ENCODE data around the gene KIF1B.
A peak's percentile ranks its signal among the peaks of the same experiment; 100 is the strongest.

KIF1B gene

DNA sequence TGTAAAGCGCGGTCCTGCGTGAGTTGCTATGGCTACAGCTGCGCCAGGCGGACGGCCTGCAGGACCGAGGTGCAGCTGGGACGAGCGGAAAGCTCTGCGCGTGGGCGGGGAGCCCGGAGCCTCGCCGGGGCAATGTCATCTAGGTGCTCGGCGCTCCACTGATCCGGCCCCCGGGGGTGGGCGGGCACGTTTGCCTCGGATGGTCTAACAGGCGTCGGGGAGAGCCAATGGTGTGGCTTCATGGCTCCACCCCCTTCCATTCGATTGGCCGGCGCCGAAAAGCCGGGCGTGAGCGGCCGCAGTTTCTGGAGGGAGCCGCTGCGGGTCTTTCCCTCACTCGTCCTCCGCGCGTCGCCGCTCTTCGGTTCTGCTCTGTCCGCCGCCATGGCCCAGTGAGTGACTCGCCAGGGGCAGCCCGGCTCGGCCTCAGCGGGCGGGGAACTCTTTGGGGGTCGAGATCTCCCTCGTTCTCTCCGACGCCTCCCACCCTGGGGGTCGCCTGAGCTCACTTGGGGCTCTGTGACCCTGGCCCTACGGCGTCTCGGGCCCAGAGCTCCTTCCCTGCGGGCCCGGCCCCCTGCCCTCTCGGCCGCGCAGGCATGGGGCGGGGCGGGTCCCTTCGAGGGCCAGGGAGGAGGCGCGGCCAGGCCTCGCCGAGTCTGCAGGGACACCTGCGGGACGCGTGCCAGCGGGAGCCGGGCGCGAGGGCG is 188.5 kb downstream of the KIF1B start, which contains the start of gene PGD:
TSS of gene PGD (plus strand) at position 331 of the 710 bp plus-strand sequence. CDS start at position 385, 54 bp downstream.
- no peaks in the 10 kb centered on the region for H4K20me1 ChIP-seq (ENCODE audit: insufficient read depth, low read length)
- 0 out of 2 replicates have a peak, but pooled peaks cover 3% of the 10 kb centered on the region for H3K36me3 ChIP-seq (replicated peaks; ENCODE audit: insufficient read depth, low read length)
- H3K9me3 ChIP-seq (replicated peaks; ENCODE audit: insufficient read depth, low read length) = no peaks in the 10 kb centered on the region
- DNase-seq = peak; percentile 99
- H3K9me2 ChIP-seq (replicated peaks; ENCODE audit: insufficient read depth, low read length) = no peaks in the 10 kb centered on the region
- H3F3A ChIP-seq (ENCODE audit: insufficient read depth, low read length) = peaks cover 9% of the 10 kb centered on the region; the same call in 1 of the 2 replicates
- H3K4me1 ChIP-seq (ENCODE audit: low read length) = peaks cover 8% of the 10 kb centered on the region
- H3K4me3 ChIP-seq (ENCODE audit: low read length) = peak within 1 kb of the TSS; percentile 97
- H3K27ac ChIP-seq (ENCODE audit: low read length) = peak within 1 kb of the TSS; percentile 92
- peak within 1 kb of the TSS; percentile 86 for H3K9ac ChIP-seq (ENCODE audit: low read length)
- peak within 1 kb of the TSS; percentile 98 for H2AFZ ChIP-seq (ENCODE audit: low read length)
- peaks cover 22% of the 10 kb centered on the region for H3K79me2 ChIP-seq (ENCODE audit: low read length)
- no peaks in the 10 kb centered on the region for H3K27me3 ChIP-seq (replicated peaks; ENCODE audit: insufficient read depth, low read length)
- peak within 1 kb of the TSS; percentile 94 for H3K4me2 ChIP-seq (ENCODE audit: low read depth, low read length)
- TF ChIP-seq EZH2 (optimal IDR thresholded peaks at IDR 0.05; ENCODE audit: low read depth, low read length) (no peak), EZH2phosphoT487 (IDR thresholded peaks at IDR 0.05; ENCODE audit: low read length) (no peak)
- TF ChIP-seq, protein P1, sequence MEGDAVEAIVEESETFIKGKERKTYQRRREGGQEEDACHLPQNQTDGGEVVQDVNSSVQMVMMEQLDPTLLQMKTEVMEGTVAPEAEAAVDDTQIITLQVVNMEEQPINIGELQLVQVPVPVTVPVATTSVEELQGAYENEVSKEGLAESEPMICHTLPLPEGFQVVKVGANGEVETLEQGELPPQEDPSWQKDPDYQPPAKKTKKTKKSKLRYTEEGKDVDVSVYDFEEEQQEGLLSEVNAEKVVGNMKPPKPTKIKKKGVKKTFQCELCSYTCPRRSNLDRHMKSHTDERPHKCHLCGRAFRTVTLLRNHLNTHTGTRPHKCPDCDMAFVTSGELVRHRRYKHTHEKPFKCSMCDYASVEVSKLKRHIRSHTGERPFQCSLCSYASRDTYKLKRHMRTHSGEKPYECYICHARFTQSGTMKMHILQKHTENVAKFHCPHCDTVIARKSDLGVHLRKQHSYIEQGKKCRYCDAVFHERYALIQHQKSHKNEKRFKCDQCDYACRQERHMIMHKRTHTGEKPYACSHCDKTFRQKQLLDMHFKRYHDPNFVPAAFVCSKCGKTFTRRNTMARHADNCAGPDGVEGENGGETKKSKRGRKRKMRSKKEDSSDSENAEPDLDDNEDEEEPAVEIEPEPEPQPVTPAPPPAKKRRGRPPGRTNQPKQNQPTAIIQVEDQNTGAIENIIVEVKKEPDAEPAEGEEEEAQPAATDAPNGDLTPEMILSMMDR (IDR thresholded peaks at IDR 0.05; ENCODE audit: low read length) = no peak

DNA sequence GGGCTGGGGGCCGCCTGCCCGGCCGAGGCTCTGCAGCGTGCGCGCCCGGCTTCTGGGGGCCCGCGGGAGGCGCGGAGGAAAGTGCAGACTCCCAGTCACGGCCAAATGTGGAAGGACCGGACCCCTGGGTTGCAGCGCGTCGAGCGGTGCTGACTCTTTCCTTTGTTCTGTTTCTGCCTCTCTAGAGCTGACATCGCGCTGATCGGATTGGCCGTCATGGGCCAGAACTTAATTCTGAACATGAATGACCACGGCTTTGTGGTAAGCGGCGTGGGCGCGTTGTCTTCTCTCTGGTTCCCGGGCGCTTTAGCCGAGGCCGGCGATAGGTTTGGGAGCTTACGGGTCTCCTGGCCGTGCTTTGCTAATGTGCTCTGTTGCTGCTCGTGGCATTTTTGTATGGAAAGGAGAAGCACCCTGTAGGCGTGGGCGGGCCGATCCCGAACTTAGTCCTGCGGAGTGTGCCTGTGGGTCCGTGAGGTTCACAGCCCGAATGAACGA is 189.1 kb downstream of the KIF1B start:
- no peaks in the 10 kb centered on the region for H3K9me2 ChIP-seq (replicated peaks; ENCODE audit: insufficient read depth, low read length)
- peak overlapping the region; percentile 97 for H3K4me3 ChIP-seq (ENCODE audit: low read length)
- H3K27ac ChIP-seq (ENCODE audit: low read length) = no peak overlapping the region; the same call in 1 of the 2 replicates
- no peaks in the 10 kb centered on the region for H3K27me3 ChIP-seq (replicated peaks; ENCODE audit: insufficient read depth, low read length)
- H3F3A ChIP-seq (ENCODE audit: insufficient read depth, low read length) = peaks cover 9% of the 10 kb centered on the region; the same call in 1 of the 2 replicates
- H3K9ac ChIP-seq (ENCODE audit: low read length) = peak overlapping the region; percentile 86; the same call in 1 of the 2 replicates
- TF ChIP-seq EZH2phosphoT487 (IDR thresholded peaks at IDR 0.05; ENCODE audit: low read length) = no peak
- TF ChIP-seq EZH2 (optimal IDR thresholded peaks at IDR 0.05; ENCODE audit: low read depth, low read length) = no peak
- TF ChIP-seq, protein P1 (IDR thresholded peaks at IDR 0.05; ENCODE audit: low read length) = no peak
- peak overlapping the region; percentile 94 for H3K4me2 ChIP-seq (ENCODE audit: low read depth, low read length)
- H3K4me1 ChIP-seq (ENCODE audit: low read length) = peaks cover 8% of the 10 kb centered on the region
- DNase-seq = no peak
- peak overlapping the region; percentile 53; the same call in 1 of the 2 replicates for H2AFZ ChIP-seq (ENCODE audit: low read length)
- peaks cover 22% of the 10 kb centered on the region for H3K79me2 ChIP-seq (ENCODE audit: low read length)
- H4K20me1 ChIP-seq (ENCODE audit: insufficient read depth, low read length) = no peaks in the 10 kb centered on the region
- no peaks in the 10 kb centered on the region for H3K9me3 ChIP-seq (replicated peaks; ENCODE audit: insufficient read depth, low read length)
- 0 out of 2 replicates have a peak, but pooled peaks cover 3% of the 10 kb centered on the region for H3K36me3 ChIP-seq (replicated peaks; ENCODE audit: insufficient read depth, low read length)

DNA sequence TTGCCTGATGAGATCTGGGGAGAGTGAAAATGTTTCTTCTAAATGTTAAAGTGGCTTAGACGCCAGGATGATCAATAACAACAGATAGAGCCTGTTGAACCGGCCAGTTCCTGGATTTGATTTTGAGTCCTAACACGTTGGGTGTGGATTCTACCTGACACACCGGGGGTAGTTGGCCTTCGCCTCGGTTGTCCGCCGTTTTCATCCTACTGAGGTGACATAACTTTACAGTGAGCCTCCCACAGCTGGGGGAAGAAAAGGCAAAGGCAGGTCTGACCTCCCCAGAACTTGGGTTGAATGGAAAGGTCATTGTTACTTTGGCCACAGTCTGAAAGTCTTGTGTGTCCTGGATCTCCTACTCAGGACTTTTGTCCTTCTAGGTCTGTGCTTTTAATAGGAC is 189.6 kb downstream of the KIF1B start:
- H4K20me1 ChIP-seq (ENCODE audit: insufficient read depth, low read length) = no peaks in the 10 kb centered on the region
- H2AFZ ChIP-seq (ENCODE audit: low read length) = no peak overlapping the region
- no peaks in the 10 kb centered on the region for H3K9me3 ChIP-seq (replicated peaks; ENCODE audit: insufficient read depth, low read length)
- no peaks in the 10 kb centered on the region for H3K9me2 ChIP-seq (replicated peaks; ENCODE audit: insufficient read depth, low read length)
- TF ChIP-seq EZH2 (optimal IDR thresholded peaks at IDR 0.05; ENCODE audit: low read depth, low read length) (no peak), EZH2phosphoT487 (IDR thresholded peaks at IDR 0.05; ENCODE audit: low read length) (no peak)
- TF ChIP-seq, protein P1 (IDR thresholded peaks at IDR 0.05; ENCODE audit: low read length) = no peak
- H3K36me3 ChIP-seq (replicated peaks; ENCODE audit: insufficient read depth, low read length) = 0 out of 2 replicates have a peak, but pooled peaks cover 3% of the 10 kb centered on the region
- peak overlapping the region; percentile 94 for H3K4me2 ChIP-seq (ENCODE audit: low read depth, low read length)
- no peaks in the 10 kb centered on the region for H3K27me3 ChIP-seq (replicated peaks; ENCODE audit: insufficient read depth, low read length)
- H3K27ac ChIP-seq (ENCODE audit: low read length) = no peak overlapping the region
- H3F3A ChIP-seq (ENCODE audit: insufficient read depth, low read length) = peaks cover 9% of the 10 kb centered on the region; the same call in 1 of the 2 replicates
- DNase-seq = no peak
- H3K4me1 ChIP-seq (ENCODE audit: low read length) = peaks cover 8% of the 10 kb centered on the region
- H3K4me3 ChIP-seq (ENCODE audit: low read length) = peak overlapping the region; percentile 97
- peak overlapping the region; percentile 86; the same call in 1 of the 2 replicates for H3K9ac ChIP-seq (ENCODE audit: low read length)
- peaks cover 22% of the 10 kb centered on the region for H3K79me2 ChIP-seq (ENCODE audit: low read length)

Data from MM.1S (cell line).